ENCODE measurements around the gene ITFG1.

DNA sequence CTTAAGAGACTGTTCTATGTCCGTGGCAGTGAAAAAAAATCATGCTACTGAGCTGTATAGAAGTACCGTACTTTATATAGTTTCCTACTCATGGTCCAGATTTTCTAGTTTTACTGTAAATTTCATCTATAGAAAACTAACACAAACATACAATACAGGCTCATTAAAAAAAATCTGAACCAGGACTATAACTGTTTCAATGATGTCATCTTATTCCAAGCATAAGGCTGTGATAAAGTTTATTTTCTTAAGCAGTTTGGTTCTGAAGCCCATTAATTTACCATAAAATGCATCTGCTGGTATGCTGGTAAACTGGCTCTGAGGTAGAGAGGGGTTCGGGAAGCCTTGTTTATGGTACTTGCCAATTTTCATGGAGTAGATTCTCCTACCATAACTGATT is 300.4 kb downstream of the ITFG1 start:
- TF ChIP-seq, protein P1, sequence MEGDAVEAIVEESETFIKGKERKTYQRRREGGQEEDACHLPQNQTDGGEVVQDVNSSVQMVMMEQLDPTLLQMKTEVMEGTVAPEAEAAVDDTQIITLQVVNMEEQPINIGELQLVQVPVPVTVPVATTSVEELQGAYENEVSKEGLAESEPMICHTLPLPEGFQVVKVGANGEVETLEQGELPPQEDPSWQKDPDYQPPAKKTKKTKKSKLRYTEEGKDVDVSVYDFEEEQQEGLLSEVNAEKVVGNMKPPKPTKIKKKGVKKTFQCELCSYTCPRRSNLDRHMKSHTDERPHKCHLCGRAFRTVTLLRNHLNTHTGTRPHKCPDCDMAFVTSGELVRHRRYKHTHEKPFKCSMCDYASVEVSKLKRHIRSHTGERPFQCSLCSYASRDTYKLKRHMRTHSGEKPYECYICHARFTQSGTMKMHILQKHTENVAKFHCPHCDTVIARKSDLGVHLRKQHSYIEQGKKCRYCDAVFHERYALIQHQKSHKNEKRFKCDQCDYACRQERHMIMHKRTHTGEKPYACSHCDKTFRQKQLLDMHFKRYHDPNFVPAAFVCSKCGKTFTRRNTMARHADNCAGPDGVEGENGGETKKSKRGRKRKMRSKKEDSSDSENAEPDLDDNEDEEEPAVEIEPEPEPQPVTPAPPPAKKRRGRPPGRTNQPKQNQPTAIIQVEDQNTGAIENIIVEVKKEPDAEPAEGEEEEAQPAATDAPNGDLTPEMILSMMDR (IDR thresholded peaks at IDR 0.05), result no peak
- no peak for TF ChIP-seq POLR2A (IDR thresholded peaks at IDR 0.05)

Measured in body of pancreas (tissue), 4 donors.